GM19239 (cell line): ENCODE results near the gene KCNA4.
"Not testable (repeated sequence)": the region's sequence is repeated elsewhere in the genome, so short reads cannot be mapped to it uniquely, and the experiment has no call there.

ENCODE experiments used
- DNase-seq: peaks from one replicate; pipeline ENCODE4 v3.0.0; 2011; ENCODE audit warnings: low spot score; ENCODE audit not compliant: insufficient read length
- FAIRE-seq: peaks from 2 replicates; lab custom pipeline; 2011; peaks lifted over from hg19 to GRCh38; lab: Jason Lieb, UNC

The KCNA4 gene

GRCh38 chr11:30000986-30001750, 15.7 kb downstream of the KCNA4 start:
- DNase-seq (no peak), FAIRE-seq (no peak)

- DNase-seq, result no peak
- FAIRE-seq, result no peak
These were observed 20.8 kb downstream of the KCNA4 start for GRCh38 chr11:29996016-29996415.

- DNase-seq (no peak), FAIRE-seq (no peak)
These were observed 27.5 kb downstream of the KCNA4 start for GRCh38 chr11:29989174-29989970.

GRCh38 chr11:29985248-29985647, 31.6 kb downstream of the KCNA4 start:
- FAIRE-seq, result no peak
- DNase-seq, result no peak

GRCh38 chr11:29984544-29984943, 32.3 kb downstream of the KCNA4 start:
- DNase-seq, result no peak
- no peak for FAIRE-seq

- FAIRE-seq (no peak), DNase-seq (no peak)
These were observed 38.3 kb downstream of the KCNA4 start for GRCh38 chr11:29978549-29978948.

- not testable (repeated sequence) for DNase-seq, FAIRE-seq
These were observed 41.2 kb downstream of the KCNA4 start for GRCh38 chr11:29975580-29975979.

- DNase-seq, result no peak
- no peak for FAIRE-seq
These were observed 53.0 kb downstream of the KCNA4 start for GRCh38 chr11:29963796-29964195.

- FAIRE-seq, result no peak
These were observed 53.8 kb downstream of the KCNA4 start for GRCh38 chr11:29963036-29963435.

GRCh38 chr11:29962243-29962642, 54.6 kb downstream of the KCNA4 start:
- FAIRE-seq (no peak), DNase-seq (no peak)

More at GRCh38 chr11:29963036-29963435, 53.8 kb downstream of the KCNA4 start:
- DNase-seq, result no peak
